Mesenchymal stem cell (in vitro differentiated cells and primary cell): ENCODE data around the gene RNF157.
A peak's percentile ranks its signal among the peaks of the same experiment; 100 is the strongest.

ENCODE experiments used
- DNase-seq: peaks from one replicate; pipeline ENCODE4 v3.0.0-alpha.2; 2013
- H2AFZ ChIP-seq: one replicate; pipeline ENCODE4 v1.6.1; 2013; ENCODE audit warnings: low read depth, mild to moderate bottlenecking, control low read depth, inconsistent platforms, low read length, moderate library complexity
- H2AK5ac ChIP-seq: 2 replicates; pipeline ENCODE4 v1.6.1; 2013; ENCODE audit warnings: low read length, moderate library complexity, mild to moderate bottlenecking, inconsistent platforms; ENCODE audit not compliant: severe bottlenecking
- H2BK120ac ChIP-seq: one replicate; pipeline ENCODE4 v1.6.1; 2013; ENCODE audit warnings: low read depth, mild to moderate bottlenecking, inconsistent platforms, low read length, moderate library complexity
- H2BK12ac ChIP-seq, 2 experiments: one replicate each; pipeline ENCODE4 v1.6.1; 2013; ENCODE audit warnings: inconsistent platforms in 2 of 2, low read length in 2 of 2, mild to moderate bottlenecking in 2 of 2, moderate library complexity in 2 of 2, control low read depth in 1 of 2
- H2BK15ac ChIP-seq: one replicate; pipeline ENCODE4 v1.6.1; 2013; ENCODE audit warnings: mild to moderate bottlenecking, low read depth, inconsistent platforms; ENCODE audit not compliant: poor library complexity, severe bottlenecking
- H2BK5ac ChIP-seq: 2 replicates; pipeline ENCODE4 v1.6.1; 2013; ENCODE audit warnings: low read depth, mild to moderate bottlenecking, low read length, control low read depth, inconsistent platforms; ENCODE audit not compliant: poor library complexity, severe bottlenecking
- H3K14ac ChIP-seq, 2 experiments: one replicate each; pipeline ENCODE4 v1.6.1; 2013; ENCODE audit warnings: inconsistent platforms in 2 of 2, low read length in 2 of 2, control low read depth in 1 of 2, mild to moderate bottlenecking in 1 of 2, moderate library complexity in 1 of 2
- H3K18ac ChIP-seq, 2 experiments: one replicate each; pipeline ENCODE4 v1.6.1; 2013; ENCODE audit warnings: inconsistent platforms in 2 of 2, low read length in 2 of 2, control low read depth in 1 of 2, low read depth in 1 of 2, mild to moderate bottlenecking in 1 of 2
- H3K23ac ChIP-seq, 2 experiments: one replicate each; pipeline ENCODE4 v1.6.1; 2013; ENCODE audit warnings: inconsistent platforms in 2 of 2, low read length in 2 of 2, mild to moderate bottlenecking in 2 of 2, moderate library complexity in 2 of 2, control low read depth in 1 of 2
- H3K27ac ChIP-seq: 2 replicates; pipeline ENCODE4 v1.5.1; 2013; ENCODE audit warnings: mild to moderate bottlenecking, moderate library complexity, low read length, control low read depth, inconsistent platforms; ENCODE audit not compliant: poor library complexity, severe bottlenecking
- H3K27me3 ChIP-seq, 2 experiments: 2 replicates each; pipeline versions ENCODE4 v1.6.1 to v1.7.0; 2013; ENCODE audit warnings: low read length in 2 of 2, mild to moderate bottlenecking in 2 of 2, moderate library complexity in 2 of 2, control low read depth in 1 of 2, inconsistent platforms in 1 of 2; ENCODE audit not compliant: control insufficient read depth in 1 of 2, insufficient read depth in 1 of 2
- H3K36me3 ChIP-seq, 2 experiments: 2 replicates each; pipeline versions ENCODE4 v1.6.1 to v1.7.0; 2013; ENCODE audit warnings: low read length in 2 of 2, control low read depth in 1 of 2, inconsistent platforms in 1 of 2, low read depth in 1 of 2, mild to moderate bottlenecking in 1 of 2; ENCODE audit not compliant: insufficient read depth in 2 of 2, control insufficient read depth in 1 of 2
- H3K4ac ChIP-seq, 2 experiments: one replicate each; pipeline ENCODE4 v1.6.1; 2013; ENCODE audit warnings: inconsistent platforms in 2 of 2, low read length in 2 of 2, mild to moderate bottlenecking in 2 of 2, moderate library complexity in 2 of 2, control low read depth in 1 of 2, low read depth in 1 of 2
- H3K4me1 ChIP-seq: 2 replicates; pipeline ENCODE4 v1.6.1; 2013; ENCODE audit warnings: low read depth, low read length, control low read depth; ENCODE audit not compliant: control insufficient read depth, insufficient read depth
- H3K4me2 ChIP-seq: 2 replicates; pipeline ENCODE4 v1.6.1; 2013; ENCODE audit warnings: low read length, mild to moderate bottlenecking, inconsistent platforms; ENCODE audit not compliant: poor library complexity, severe bottlenecking
- H3K4me3 ChIP-seq, 2 experiments: 2 replicates each; pipeline versions ENCODE4 v1.5.1 to v1.7.0; 2013; ENCODE audit warnings: low read length in 2 of 2, mild to moderate bottlenecking in 2 of 2, control low read depth in 1 of 2, low read depth in 1 of 2; ENCODE audit not compliant: insufficient read depth in 1 of 2
- H3K79me1 ChIP-seq: replicated peaks from 2 replicates; pipeline ENCODE4 v1.6.1; 2013; ENCODE audit warnings: mild to moderate bottlenecking, control low read depth, low read length, inconsistent platforms; ENCODE audit not compliant: poor library complexity, severe bottlenecking
- H3K9ac ChIP-seq: 2 replicates; pipeline ENCODE4 v1.7.0; 2013; ENCODE audit warnings: mild to moderate bottlenecking, low read length, moderate library complexity
- H3K9me3 ChIP-seq: 2 replicates; pipeline ENCODE4 v1.7.0; 2013; ENCODE audit warnings: mild to moderate bottlenecking, low read length; ENCODE audit not compliant: control insufficient read depth
- H4K8ac ChIP-seq: one replicate; pipeline ENCODE4 v1.6.1; 2013; ENCODE audit warnings: inconsistent platforms, mild to moderate bottlenecking, low read length, moderate library complexity
- H4K91ac ChIP-seq: one replicate; pipeline ENCODE4 v1.6.1; 2013; ENCODE audit warnings: mild to moderate bottlenecking, low read length, inconsistent platforms
- WGBS: methylation state at CpG from one replicate; pipeline ENCODE4 v1.1.7; 2013; ENCODE audit warnings: mixed read lengths; 5-methylcytosine and 5-hydroxymethylcytosine counted together

Gene RNF157

DNA sequence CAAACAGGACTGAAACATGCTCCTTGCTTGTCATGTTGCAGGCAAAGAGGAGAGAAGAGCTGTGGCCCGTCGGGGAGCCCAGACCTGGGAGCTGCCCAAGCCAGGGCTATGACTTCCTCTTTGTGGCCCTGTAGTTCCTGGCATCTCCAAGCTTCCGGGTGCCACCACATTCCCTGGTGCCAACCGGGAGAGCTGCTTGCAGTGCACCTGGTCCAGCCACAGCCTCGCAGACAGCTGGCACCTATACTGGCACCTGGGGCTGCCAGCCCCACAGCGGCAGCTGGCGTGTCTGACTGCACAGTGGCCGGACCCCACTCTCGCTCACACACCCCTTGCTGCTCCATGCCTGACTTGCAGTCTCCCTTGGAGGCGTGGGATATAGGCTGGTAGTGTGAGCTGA lies 62.2 kb downstream of the RNF157 start:
- Histone ChIP-seq H2BK12ac (no peak overlapping the region), H3K9ac (no peak overlapping the region), H2AK5ac (no peak overlapping the region), H2BK5ac (no peak overlapping the region), H3K36me3 (no peaks in the 10 kb centered on the region), H3K23ac (no peak overlapping the region), H3K4me2 (no peak overlapping the region), H3K4me1 (peaks cover 3% of the 10 kb centered on the region), H3K4ac (no peak overlapping the region), H3K14ac (peak overlapping the region in 1 of 2 experiments; percentile 11), H3K9me3 (no peaks in the 10 kb centered on the region), H3K18ac (no peak overlapping the region), H2AFZ (no peak overlapping the region), H4K8ac (no peak overlapping the region), H3K4me3 (no peak overlapping the region), H3K79me1 (no peaks in the 10 kb centered on the region), H2BK120ac (no peak overlapping the region), H3K27me3 (no peaks in the 10 kb centered on the region), H4K91ac (peak overlapping the region; percentile 43), H2BK15ac (no peak overlapping the region), H3K27ac (no peak overlapping the region)
- DNase-seq: no peak
- 95% methylated on average over 10 of the region's 10 CpGs for WGBS

- no peak overlapping the region for H2BK5ac ChIP-seq
- H3K9ac ChIP-seq: no peak overlapping the region
- H3K4me3 ChIP-seq: no peak overlapping the region
- H3K18ac ChIP-seq: no peak overlapping the region
- no peak overlapping the region for H3K23ac ChIP-seq
- no peak overlapping the region for H2BK120ac ChIP-seq
- no peak overlapping the region for H3K4ac ChIP-seq
- peaks cover 1% of the 10 kb centered on the region for H3K4me1 ChIP-seq
- H4K91ac ChIP-seq: no peak overlapping the region
- no peak overlapping the region for H2BK15ac ChIP-seq
- WGBS: 90% methylated on average over 34 of the region's 34 CpGs
- no peaks in the 10 kb centered on the region for H3K27me3 ChIP-seq
- no peak overlapping the region for H3K4me2 ChIP-seq
- no peaks in the 10 kb centered on the region for H3K79me1 ChIP-seq
- no peak overlapping the region for H2AK5ac ChIP-seq
- H4K8ac ChIP-seq: no peak overlapping the region
- H3K27ac ChIP-seq: no peak overlapping the region
- H2AFZ ChIP-seq: no peak overlapping the region
- H3K36me3 ChIP-seq: no peaks in the 10 kb centered on the region
- H3K14ac ChIP-seq: no peak overlapping the region
- no peak overlapping the region for H2BK12ac ChIP-seq
- no peaks in the 10 kb centered on the region for H3K9me3 ChIP-seq
- DNase-seq: no peak
Observed at GRCh38 chr17:76176701-76177574, 63.4 kb downstream of the RNF157 start.

- Histone ChIP-seq H3K4me3 (no peak overlapping the region), H3K27me3 (no peaks in the 10 kb centered on the region), H4K91ac (no peak overlapping the region), H3K14ac (no peak overlapping the region), H3K4me2 (no peak overlapping the region), H2BK120ac (no peak overlapping the region), H2AFZ (no peak overlapping the region), H2BK12ac (no peak overlapping the region), H2BK5ac (no peak overlapping the region), H2AK5ac (no peak overlapping the region), H3K4ac (no peak overlapping the region), H3K9ac (no peak overlapping the region), H3K9me3 (no peaks in the 10 kb centered on the region), H3K4me1 (no peaks in the 10 kb centered on the region), H4K8ac (no peak overlapping the region), H3K36me3 (no peaks in the 10 kb centered on the region), H3K27ac (no peak overlapping the region), H3K23ac (no peak overlapping the region), H2BK15ac (no peak overlapping the region), H3K18ac (no peak overlapping the region), H3K79me1 (no peaks in the 10 kb centered on the region)
- DNase-seq: no peak
- WGBS: 89% methylated on average over 6 of the region's 9 CpGs
Observed at GRCh38 chr17:76174037-76174436, 66.3 kb downstream of the RNF157 start.

GRCh38 chr17:76173474-76173873 lies 66.8 kb downstream of the RNF157 start:
- DNase-seq: no peak
- H3K27me3 ChIP-seq: no peaks in the 10 kb centered on the region
- no peaks in the 10 kb centered on the region for H3K79me1 ChIP-seq
- H3K14ac ChIP-seq: no peak overlapping the region
- no peak overlapping the region for H2BK15ac ChIP-seq
- H2BK5ac ChIP-seq: no peak overlapping the region
- no peak overlapping the region for H3K4me2 ChIP-seq
- H4K91ac ChIP-seq: no peak overlapping the region
- no peak overlapping the region for H2AFZ ChIP-seq
- H2AK5ac ChIP-seq: no peak overlapping the region
- no peaks in the 10 kb centered on the region for H3K4me1 ChIP-seq
- H4K8ac ChIP-seq: no peak overlapping the region
- no peaks in the 10 kb centered on the region for H3K9me3 ChIP-seq
- H3K4me3 ChIP-seq: no peak overlapping the region
- no peak overlapping the region for H3K9ac ChIP-seq
- no peak overlapping the region for H3K27ac ChIP-seq
- H3K4ac ChIP-seq: no peak overlapping the region
- no peak overlapping the region for H2BK120ac ChIP-seq
- no peak overlapping the region for H3K23ac ChIP-seq
- 91% methylated on average over 11 of the region's 11 CpGs for WGBS
- H3K18ac ChIP-seq: no peak overlapping the region
- no peak overlapping the region for H2BK12ac ChIP-seq
- no peaks in the 10 kb centered on the region for H3K36me3 ChIP-seq
